ENCODE results near the gene TTC39C.

The TTC39C gene

GRCh38 chr18:24014062-24014985 lies at the start of gene TTC39C:
Gene TTC39C (plus strand): TSS chr18:24014754. CDS start chr18:24014872, 118 bp downstream.
- DNase-seq: peak; percentile 86

GRCh38 chr18:23966909-23967308 lies 47.6 kb upstream of the TTC39C start:
- DNase-seq: no peak

- DNase-seq: peak; percentile 22
Measured at GRCh38 chr18:23967321-23968089, 47.0 kb upstream of the TTC39C start.

- DNase-seq: no peak
Measured at GRCh38 chr18:23968638-23969604, 45.6 kb upstream of the TTC39C start.

- DNase-seq: no peak
Measured at GRCh38 chr18:23969664-23970063, 44.9 kb upstream of the TTC39C start.

- peak; percentile 66 for DNase-seq
Measured at GRCh38 chr18:23970161-23971096, 44.1 kb upstream of the TTC39C start.

GRCh38 chr18:23971097-23971440 lies 43.5 kb upstream of the TTC39C start:
- DNase-seq: no peak

- DNase-seq: no peak
Measured at GRCh38 chr18:23971666-23972230, 42.8 kb upstream of the TTC39C start.

- peak; percentile 57 for DNase-seq
Measured at GRCh38 chr18:23972453-23972852, 42.1 kb upstream of the TTC39C start.

- no peak for DNase-seq
Measured at GRCh38 chr18:23977103-23977502, 37.5 kb upstream of the TTC39C start.

- DNase-seq: no peak
Measured at GRCh38 chr18:23977719-23978483, 36.7 kb upstream of the TTC39C start.

GRCh38 chr18:23981369-23981980 lies 33.1 kb upstream of the TTC39C start:
- DNase-seq: no peak

GRCh38 chr18:23982155-23983079 lies 32.1 kb upstream of the TTC39C start:
- DNase-seq: no peak

GRCh38 chr18:23983112-23983511 lies 31.4 kb upstream of the TTC39C start:
- DNase-seq: no peak

GRCh38 chr18:23986600-23987359 lies 27.8 kb upstream of the TTC39C start:
- no peak for DNase-seq

GRCh38 chr18:23990474-23991410 lies 23.8 kb upstream of the TTC39C start:
- no peak for DNase-seq

Data from stimulated activated CD4-positive, alpha-beta T cell treated with anti-CD3 and anti-CD28 coated beads, Interleukin-4, amount 100 ng/mL, for 24 hours (primary cell).